Colon (tissue), 2 donors: ENCODE results near the gene CCNJ.

Experiments
- FAIRE-seq: peaks from 2 replicates; lab custom pipeline; 2012; peaks lifted over from hg19 to GRCh38; lab: Jason Lieb, UNC
- donor health status: control.
- donor health status: control.

CCNJ gene

GRCh38 chr10:96056787-96057186, 13.4 kb downstream of the CCNJ start:
- no peak for FAIRE-seq

DNA sequence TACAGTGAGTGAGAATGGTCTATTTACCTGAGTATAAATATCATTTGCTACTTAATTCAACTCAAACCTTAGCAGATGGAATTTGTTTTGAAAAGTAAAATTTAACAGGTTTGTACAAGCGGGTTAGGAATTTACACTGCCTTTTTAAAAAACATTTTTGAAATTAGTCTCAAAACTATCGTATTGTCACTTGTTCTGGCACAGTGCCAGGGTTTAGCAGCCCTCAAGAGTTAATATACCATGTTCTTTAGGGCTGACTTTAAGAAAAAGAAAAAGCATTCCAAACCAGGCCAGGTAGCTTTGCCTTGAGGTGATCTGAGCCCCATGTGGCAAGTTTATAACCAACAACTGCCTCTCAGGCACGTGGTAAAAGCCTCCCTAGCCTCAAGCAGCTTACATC, 17.8 kb downstream of the CCNJ start:
- FAIRE-seq: no peak

DNA sequence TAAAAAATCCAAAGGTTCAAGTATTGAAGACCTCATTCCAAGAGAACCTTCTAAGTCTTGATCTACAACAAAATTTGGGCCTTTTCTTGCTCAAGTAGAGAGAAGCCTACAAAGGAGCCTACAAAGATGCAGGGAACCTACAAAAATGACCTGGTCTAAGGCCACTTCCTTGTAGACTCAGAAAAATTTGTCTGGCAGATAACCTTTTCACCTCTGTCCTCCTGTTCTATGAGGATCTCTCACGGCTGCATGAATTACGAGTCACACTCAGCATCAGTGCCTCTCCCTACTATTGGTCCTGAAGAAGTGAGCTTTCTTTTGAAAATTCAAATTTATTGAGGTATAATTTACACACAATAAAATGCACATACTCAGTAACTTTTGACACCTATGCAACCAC, 29.3 kb downstream of the CCNJ start:
- no peak for FAIRE-seq

DNA sequence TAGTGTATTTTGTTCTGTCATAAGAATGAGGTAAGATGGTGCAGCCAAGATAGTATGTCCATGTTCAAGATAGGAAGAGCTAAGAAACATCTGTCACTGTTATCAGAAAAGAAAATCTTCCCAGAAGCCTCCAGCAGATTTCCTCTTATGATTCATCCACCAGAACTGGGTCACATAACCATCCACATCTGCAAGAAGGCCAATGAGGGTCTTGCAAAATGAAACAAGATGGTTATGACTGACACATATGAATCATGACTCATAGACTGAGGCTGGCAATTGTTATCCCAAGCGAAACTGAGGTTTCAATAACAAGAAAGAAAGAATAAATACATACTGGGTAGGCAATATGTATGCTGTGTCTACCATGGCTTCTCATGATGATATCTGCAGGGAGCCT, 30.3 kb downstream of the CCNJ start:
- no peak for FAIRE-seq

- no peak for FAIRE-seq
Observed at GRCh38 chr10:96074776-96075175, 31.4 kb downstream of the CCNJ start.

GRCh38 chr10:96075977-96076376, 32.6 kb downstream of the CCNJ start:
- no peak for FAIRE-seq

DNA sequence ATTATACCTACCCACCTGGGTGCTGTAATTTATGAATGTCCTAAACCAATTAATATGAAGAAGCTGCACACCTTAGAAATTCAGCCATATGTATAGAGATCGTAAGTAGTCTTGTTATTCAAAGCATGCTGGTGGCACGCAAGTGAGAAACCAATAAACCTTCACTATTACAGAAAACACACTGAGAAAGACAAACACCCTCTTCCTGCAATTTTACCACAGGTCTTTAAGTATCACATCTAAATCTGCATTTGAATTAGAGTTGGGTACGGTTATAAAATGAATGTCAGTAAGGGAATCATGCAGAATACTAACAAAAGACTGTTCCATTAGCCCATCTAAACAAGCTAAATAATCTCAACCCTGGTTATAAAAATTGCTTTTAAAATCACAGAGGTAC, 33.8 kb downstream of the CCNJ start:
- FAIRE-seq: no peak

DNA sequence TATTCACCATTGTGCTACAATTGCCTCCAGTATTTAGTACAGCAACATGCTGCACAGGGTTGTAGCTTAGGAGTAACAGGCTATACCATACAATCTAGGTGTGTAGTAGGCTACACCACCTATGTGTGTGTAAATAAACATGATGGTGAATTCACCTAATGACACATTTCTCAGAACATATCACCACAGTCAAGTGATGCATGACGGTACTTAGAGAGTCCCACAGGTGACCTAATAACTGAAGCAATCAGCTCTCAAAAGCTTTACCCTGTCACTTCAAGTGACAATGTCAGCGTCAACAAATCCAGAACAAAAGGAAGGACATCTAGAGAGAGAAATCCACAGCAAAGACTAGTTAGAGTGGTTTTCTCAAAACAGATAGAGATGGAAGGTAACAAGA, 38.8 kb downstream of the CCNJ start:
- no peak for FAIRE-seq

DNA sequence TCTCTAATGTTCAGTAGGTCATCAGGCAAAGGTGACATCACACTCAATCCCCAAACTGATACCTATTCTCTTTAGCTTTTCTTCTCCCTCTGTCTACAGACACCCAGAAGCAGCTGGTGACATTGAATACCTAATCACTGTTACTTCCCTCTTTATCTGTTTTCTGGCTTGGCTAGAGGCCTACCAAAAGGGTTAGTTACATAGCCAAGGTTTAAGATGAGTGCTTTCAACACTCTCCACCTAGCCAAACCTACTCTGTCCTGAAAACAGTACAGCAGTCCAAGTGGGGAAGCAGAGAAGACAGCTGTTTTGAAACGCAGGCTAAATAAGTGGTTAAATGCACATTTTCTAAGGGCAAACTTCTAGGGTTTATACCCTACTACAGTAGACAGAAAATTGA, 39.4 kb downstream of the CCNJ start:
- no peak for FAIRE-seq

DNA sequence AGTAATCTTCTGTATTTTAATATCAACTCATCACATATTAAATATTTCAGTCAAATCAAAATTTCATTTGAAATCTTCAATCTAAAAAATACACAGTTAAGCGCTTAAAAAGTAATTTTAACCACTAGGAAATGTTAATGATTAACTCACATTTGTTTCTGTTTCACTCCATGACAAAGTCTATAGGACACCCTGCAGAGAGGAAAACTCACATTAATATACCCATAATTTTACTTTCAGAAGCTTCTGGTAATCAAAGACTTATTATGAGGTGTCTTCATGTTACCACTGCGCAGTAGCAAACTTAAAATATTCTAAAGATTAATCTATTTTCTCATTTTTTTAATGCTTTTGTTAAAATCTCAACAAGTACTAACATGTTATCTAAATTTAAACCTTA, 45.7 kb downstream of the CCNJ start:
- peak; percentile 88 for FAIRE-seq

GRCh38 chr10:96089670-96090462, 46.5 kb downstream of the CCNJ start:
- no peak for FAIRE-seq

DNA sequence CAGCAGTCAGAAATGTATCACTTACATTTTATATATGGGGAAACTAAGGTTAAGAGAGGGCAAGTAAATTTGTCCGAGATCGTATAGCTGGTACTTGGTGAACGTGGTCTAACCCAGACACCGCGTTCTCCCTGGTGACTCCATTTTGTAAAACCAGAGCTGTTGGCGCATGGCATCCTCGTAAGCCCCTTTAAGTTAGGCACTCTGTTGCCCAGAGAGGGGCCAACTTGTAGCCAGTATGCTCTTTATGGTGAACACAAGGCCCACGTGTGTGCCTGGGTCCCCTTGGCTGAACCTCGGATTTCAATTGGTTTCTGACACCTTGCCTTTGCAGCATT, 47.0 kb downstream of the CCNJ start:
- FAIRE-seq: no peak

GRCh38 chr10:96092999-96093767, 49.8 kb downstream of the CCNJ start:
- FAIRE-seq: no peak

DNA sequence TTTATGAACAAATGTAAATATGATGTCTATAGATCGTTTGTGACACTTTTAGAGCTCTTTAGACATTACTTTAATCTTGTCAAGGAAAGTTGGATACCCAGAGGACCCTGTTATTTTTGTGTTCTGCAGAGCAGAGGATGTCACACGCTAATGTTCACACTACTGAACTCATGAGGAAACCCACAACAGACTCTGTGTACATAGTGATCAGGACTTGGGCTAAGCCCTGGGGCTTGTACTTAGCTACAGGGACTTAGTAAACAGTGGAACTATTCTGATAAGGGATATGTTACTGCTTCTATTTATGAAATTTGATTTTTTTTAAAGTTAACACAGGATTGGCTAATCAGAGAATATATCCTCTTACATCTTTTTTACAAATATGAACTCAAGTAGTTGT, 50.6 kb downstream of the CCNJ start:
- no peak for FAIRE-seq

- FAIRE-seq: no peak
Observed at GRCh38 chr10:96096958-96097357, 53.6 kb downstream of the CCNJ start.

DNA sequence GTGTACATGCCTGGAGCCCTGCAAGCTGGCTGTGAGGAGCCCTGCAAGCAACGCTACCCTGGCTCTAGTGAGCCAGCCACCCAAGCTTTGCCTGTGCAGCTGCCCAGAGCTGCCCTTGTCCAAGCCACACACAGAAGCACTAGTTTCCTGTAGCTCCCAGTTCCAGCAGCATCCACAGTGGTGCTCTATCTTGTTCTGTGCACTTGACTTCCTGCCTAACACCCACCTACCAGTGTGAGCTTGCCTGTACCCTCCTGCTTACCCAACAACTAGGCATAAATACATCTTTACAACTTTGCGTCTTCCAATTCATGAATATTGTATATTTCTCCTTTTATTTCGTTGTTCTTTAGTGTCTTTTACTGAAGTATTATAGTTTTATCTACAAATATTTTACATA, 54.5 kb downstream of the CCNJ start:
- no peak for FAIRE-seq

DNA sequence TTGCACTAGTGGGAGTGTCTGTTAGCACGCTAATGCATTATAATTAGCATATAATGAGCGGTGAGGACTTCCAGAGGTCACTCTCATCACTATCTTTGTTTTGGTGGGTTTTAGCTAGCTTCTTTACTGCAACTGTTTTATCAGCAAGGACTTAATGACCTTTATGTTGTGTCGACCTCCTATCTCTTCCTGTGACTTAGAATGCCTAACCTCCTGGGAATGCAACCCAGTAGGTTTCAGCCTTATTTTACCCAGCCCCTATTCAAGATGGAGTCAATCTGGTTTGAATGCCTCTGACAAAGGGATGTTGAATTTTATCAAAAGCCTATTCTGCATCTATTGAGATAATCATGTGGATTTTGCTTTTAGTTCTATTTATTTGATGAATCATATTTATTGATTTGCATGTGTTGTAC, 64.2 kb downstream of the CCNJ start:
- no peak for FAIRE-seq
